HG02840 (cell line): ENCODE data around the gene ACOD1.
A peak's percentile ranks its signal among the peaks of the same experiment; 100 is the strongest.

Experiments
- ATAC-seq: cut with Tn5 transposase; IDR thresholded peaks from one replicate; pipeline ENCODE4 v1.9.1; 2021; ENCODE audit warnings: mild to moderate bottlenecking, moderate library complexity, moderate number of reproducible peaks; ENCODE audit not compliant: unreplicated experiment, low FRiP score

The ACOD1 gene

DNA sequence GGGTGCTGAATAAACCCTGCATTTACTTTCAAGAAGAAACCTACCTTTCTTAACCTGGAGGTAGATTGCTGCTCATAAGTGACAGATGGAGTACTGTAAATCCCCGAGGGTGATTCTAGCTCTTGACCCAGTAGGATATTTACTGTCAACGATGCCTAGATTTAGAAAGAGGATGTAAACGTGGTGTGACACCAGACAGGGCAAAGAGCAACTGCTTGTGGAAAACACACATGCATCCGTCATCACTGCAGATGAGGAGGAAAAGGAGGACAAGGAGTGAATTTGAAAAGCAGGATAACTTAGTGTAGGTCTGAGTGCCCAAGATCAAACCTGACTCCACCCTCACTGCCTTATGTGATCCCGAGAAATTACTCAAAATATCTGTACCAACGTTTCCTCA lies 33.8 kb downstream of the ACOD1 start:
- no peak for ATAC-seq

DNA sequence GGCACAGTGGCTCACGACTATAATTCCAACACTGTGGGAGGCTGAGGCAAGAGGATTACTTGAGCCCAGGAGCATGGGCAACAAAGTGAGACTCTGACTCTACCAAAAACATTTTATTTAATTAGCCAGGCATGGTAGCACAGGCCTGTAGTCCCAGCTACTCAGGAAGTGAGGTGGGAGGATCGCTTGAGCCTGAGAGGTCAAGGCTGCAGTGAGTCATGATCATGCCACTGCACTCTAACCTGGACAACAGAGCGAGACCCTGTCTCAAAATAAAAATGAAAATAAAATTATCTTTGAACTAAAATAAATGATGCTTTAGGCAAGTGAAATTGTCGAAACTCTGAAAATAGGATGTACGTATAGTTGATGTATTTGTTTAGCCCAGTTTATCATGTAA lies 35.4 kb downstream of the ACOD1 start:
- ATAC-seq: no peak

DNA sequence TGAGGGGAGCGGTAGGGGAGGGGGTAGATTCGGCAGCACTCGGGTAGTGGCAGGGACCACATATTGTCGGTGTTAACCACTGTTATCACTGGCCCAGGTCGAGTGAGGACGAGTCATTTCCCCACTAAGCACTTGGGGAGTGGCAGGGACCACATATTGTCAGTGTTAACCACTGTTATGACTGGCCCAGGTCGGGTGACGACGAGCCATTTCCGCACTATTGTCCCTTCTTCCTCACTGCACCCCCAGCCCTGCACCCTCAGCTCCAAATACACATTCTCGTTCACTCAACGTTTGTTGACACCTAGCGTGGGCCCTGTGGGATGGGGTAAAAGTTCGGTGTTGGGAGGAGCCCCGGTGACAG lies 43.1 kb downstream of the ACOD1 start:
- peak; percentile 50 for ATAC-seq

DNA sequence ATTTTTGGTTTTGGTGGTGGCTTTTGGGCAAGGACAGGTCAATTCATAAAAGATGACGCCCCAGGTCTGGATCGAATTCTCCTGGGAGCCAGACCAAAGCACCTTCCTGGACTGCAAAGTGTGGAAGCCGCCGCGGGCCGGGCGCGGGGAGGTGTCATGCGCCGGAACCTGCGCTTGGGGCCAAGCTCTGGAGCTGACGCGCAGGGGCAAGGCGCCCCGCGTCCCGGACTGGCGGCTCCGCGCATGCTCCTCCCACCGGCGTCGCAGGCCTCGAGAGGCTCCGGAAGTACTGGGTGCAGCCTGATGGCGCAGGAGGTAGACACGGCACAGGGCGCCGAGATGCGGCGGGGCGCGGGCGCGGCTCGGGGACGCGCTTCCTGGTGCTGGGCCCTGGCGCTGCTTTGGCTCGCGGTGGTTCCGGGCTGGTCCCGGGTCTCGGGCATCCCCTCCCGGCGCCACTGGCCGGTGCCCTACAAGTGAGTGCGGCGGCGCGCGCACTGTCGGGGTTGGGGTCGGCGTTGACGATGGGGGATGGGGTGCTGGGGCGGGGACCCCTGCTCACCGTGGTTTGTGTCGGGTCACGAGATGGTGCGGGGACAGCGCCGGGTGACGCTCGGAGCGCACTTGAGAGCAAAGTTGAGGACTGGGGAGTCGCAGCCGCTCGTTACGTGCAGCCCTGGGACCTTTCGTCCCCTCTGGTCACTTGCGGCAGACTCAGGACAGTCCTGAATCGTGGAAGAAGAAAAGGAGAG lies 43.7 kb downstream of the ACOD1 start, which contains the start of gene CLN5:
Gene CLN5, plus strand, starts transcription at position 286 of the 752 bp plus-strand sequence. Its CDS starts 18 bp downstream, at position 304.
- peak; percentile 96 for ATAC-seq

DNA sequence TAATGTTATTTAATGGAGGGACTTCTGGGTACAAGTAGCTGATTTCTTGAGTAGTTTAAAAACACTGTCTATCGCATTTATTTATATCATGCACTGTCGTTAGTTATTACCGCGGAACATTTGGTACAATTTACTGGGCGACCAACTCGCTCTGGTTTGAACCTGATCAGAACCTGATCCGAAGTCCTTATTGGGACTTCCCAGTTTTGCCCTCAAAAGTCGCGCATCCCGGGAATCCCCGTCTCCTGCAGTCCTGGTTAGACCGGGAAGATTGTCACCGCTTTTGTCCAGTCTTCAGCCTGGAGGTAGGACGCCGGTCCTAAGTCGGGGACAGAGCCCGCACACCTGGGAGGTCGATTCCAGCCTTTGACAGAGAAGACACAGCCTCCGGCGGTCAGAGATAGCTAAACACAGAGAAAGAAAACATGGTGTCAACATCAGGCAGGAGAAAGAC lies 44.3 kb downstream of the ACOD1 start:
- ATAC-seq: peak; percentile 4

GRCh38 chr13:76993021-76993420 lies 44.7 kb downstream of the ACOD1 start:
- no peak for ATAC-seq

DNA sequence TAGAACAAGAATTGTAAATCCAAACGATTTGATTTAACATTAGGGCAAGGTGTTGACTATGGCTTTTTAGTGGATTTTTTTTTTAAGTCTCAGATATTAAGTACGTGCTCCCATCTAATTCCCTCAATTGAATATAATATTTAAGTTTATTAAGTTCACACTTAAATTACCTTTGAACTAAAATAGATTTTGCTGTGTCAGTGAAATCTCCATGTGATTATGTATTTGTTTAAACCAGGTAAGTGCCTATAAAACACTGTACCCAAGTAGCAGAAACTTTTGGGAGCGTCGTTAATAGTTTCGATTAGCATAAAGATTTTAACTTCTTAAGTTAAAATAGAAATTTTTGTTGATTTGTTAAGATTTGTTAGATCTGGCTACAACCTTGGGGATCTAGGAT lies 45.2 kb downstream of the ACOD1 start:
- no peak for ATAC-seq

DNA sequence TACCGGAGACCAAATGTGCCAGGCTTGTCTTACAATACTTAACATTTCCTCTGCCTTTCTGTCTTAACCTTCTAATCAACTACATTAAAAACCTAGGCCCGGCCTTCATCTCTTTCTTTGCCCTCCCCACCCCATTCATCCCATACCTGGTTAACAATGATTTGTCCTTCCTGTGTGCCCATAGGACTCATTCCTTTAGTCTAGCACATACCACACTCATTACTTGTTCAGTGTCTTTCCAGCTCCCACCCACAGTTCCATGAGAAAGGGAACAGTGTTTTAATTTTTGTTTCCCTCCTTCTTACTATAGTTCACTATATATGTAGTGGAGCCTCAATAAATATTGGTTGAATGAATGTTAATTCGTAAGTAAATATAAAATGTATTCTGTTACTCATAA lies 46.0 kb downstream of the ACOD1 start:
- ATAC-seq: no peak

DNA sequence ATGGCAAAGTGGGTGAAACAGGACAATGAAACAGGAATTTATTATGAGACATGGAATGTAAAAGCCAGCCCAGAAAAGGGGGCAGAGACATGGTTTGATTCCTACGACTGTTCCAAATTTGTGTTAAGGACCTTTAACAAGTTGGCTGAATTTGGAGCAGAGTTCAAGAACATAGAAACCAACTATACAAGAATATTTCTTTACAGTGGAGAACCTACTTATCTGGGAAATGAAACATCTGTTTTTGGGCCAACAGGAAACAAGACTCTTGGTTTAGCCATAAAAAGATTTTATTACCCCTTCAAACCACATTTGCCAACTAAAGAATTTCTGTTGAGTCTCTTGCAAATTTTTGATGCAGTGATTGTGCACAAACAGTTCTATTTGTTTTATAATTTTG lies 52.2 kb downstream of the ACOD1 start:
- ATAC-seq: no peak

DNA sequence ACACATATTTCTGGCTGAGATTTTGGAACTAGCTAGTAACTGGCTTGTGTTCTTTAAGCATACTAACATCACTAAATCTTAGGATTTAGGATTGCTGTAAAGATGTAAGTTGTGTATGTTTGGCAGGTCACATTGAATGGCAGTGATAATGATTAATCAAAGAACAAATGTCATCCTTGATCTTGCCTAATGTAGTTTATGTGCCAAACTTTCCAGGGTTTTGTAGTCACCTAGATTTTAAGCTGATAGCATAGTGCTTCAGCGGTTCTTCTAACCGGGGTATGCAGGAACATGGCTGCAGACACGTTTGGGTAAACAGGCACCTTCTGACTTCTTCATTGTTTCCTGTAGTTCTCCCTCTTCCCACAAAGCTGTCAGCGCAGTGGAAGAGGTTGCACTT lies 53.2 kb downstream of the ACOD1 start:
- ATAC-seq: no peak

- ATAC-seq: no peak
Observed at GRCh38 chr13:77001963-77002587, 53.8 kb downstream of the ACOD1 start.

DNA sequence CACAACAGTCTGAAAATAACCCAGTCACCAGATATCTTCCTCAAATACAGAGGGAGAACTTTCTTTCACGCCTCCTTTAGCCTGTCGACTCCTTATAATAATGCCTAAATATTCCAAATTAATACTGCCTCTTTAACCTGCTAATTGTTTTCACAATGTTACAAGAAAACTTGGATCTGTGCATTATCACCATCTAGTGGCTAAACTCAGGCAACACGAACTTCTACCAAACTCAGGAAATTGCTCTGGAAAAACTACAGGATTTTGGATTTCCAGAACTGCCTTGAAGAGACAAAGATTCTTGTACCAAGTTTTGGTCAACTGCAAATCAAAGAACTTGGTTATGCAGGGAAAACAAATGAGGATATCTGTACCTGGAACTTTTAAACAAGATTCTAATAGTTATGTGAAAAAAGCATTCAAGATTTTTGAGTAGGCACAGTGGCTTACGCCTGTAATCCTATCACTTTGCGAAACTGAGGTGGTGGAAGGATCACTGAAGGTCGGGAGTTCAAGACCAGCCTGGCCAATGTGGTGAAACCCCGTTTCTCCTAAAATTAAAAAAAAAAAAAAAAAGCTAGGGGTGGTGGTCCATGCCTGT lies 54.4 kb downstream of the ACOD1 start:
- no peak for ATAC-seq
